Neural cell (in vitro differentiated cells): ENCODE measurements around the gene NFILZ.

Experiments used
- CTCF ChIP-seq: fragments of 450-650 bp; IDR thresholded peaks from 2 replicates; pipeline ENCODE4 v1.5.1; 2014; ENCODE audit warnings: antibody characterized with exemption, mild to moderate bottlenecking, moderate library complexity; ENCODE audit not compliant: poor library complexity, severe bottlenecking
- EP300 ChIP-seq: fragments of 450-650 bp; conservative IDR thresholded peaks from 2 replicates; pipeline ENCODE4 v1.6.1; 2014; ENCODE audit warnings: antibody characterized with exemption, mild to moderate bottlenecking, moderate library complexity; ENCODE audit not compliant: poor library complexity, severe bottlenecking
- EZH2 ChIP-seq: fragments of 200-600, 300-800 bp; shearing (Covaris generic), sonication (generic); IDR thresholded peaks from 2 replicates; pipeline ENCODE4 v1.6.1; 2014; ENCODE audit warnings: antibody characterized with exemption, low read length, borderline replicate concordance, mild to moderate bottlenecking; ENCODE audit not compliant: insufficient read depth, poor library complexity, severe bottlenecking
- MXI1 ChIP-seq: fragments of 450-650 bp; conservative IDR thresholded peaks from 2 replicates; pipeline ENCODE4 v1.6.1; 2014; ENCODE audit warnings: antibody characterized with exemption, mild to moderate bottlenecking; ENCODE audit not compliant: poor library complexity, severe bottlenecking
- POLR2AphosphoS5 ChIP-seq: IDR thresholded peaks from 2 replicates; pipeline ENCODE4 v1.6.1; 2012
- RAD21 ChIP-seq: fragments of 450-650 bp; conservative IDR thresholded peaks from 2 replicates; pipeline ENCODE4 v1.6.1; 2014; ENCODE audit warnings: antibody characterized with exemption, mild to moderate bottlenecking, moderate library complexity
- REST ChIP-seq: IDR thresholded peaks from 2 replicates; pipeline ENCODE4 v1.6.1; 2012; ENCODE audit warnings: borderline replicate concordance
- SMC3 ChIP-seq: fragments of 450-650 bp; conservative IDR thresholded peaks from 2 replicates; pipeline ENCODE4 v1.6.1; 2014; ENCODE audit warnings: antibody characterized with exemption, mild to moderate bottlenecking, moderate library complexity; ENCODE audit not compliant: poor library complexity
- TAF1 ChIP-seq: IDR thresholded peaks from 2 replicates; pipeline ENCODE4 v1.6.1; 2012; ENCODE audit warnings: low read depth

- TF ChIP-seq REST (no peak), CTCF (no peak), EP300 (no peak), RAD21 (no peak), TAF1 (no peak), EZH2 (no peak), POLR2AphosphoS5 (no peak), SMC3 (no peak), MXI1 (no peak)
Observed at GRCh38 chr19:8663920-8664670, 33.7 kb downstream of the NFILZ start.
